HG03571 (cell line): Measurements from ENCODE around the gene SLCO2B1.

ENCODE experiments used
- ATAC-seq: cut with Tn5 transposase; IDR thresholded peaks from one replicate; pipeline ENCODE4 v1.9.1; 2021; ENCODE audit not compliant: unreplicated experiment

SLCO2B1 gene

DNA sequence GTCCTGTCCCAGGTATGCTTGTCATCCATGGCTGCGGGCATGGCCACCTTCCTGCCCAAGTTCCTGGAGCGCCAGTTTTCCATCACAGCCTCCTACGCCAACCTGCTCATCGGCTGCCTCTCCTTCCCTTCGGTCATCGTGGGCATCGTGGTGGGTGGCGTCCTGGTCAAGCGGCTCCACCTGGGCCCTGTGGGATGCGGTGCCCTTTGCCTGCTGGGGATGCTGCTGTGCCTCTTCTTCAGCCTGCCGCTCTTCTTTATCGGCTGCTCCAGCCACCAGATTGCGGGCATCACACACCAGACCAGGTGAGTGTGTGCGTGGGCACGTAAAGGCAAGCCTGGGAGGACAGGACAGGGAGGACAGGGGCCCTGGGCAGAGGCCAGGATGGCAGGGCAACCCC is 42.4 kb downstream of the SLCO2B1 start:
- no peak for ATAC-seq

DNA sequence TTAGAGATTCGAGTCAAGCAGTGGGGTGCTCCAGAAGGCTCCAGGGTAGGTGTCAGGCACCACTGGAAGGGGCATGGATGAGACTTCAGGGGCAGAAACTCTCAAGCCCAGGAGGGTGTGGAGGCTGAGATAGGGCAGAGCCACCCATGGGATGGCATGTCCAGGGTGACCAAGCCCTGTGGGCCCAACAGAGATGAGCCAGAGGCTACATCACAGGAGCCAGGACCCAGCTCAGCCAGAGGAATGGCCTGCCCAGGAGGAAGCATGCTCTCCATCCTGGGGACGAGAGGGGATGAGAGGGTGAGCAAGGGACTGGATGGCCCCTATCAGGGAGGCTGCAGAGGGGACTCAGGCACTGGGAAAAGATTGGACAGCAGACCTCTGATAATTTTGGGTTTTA is 42.8 kb downstream of the SLCO2B1 start:
- ATAC-seq: no peak

DNA sequence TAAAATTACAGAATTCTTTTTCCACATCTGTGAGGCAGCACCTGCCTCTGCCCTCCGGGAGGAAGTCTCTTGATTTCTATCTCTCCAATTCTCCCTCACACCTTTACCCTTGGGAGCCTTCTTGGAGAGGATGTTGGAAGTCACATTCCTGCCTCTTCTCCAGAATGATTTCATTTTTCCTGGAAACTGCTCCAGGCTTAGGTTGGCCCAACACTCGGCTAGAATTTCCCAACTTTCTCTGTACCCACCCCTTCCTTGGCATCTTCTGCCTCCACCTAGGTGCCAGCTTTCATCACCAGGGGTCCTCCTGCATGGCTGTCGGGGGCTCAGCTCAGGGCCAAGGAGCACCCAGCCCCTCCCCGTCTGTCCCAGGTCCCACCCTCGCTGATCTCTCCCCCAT is 43.2 kb downstream of the SLCO2B1 start:
- ATAC-seq: no peak

DNA sequence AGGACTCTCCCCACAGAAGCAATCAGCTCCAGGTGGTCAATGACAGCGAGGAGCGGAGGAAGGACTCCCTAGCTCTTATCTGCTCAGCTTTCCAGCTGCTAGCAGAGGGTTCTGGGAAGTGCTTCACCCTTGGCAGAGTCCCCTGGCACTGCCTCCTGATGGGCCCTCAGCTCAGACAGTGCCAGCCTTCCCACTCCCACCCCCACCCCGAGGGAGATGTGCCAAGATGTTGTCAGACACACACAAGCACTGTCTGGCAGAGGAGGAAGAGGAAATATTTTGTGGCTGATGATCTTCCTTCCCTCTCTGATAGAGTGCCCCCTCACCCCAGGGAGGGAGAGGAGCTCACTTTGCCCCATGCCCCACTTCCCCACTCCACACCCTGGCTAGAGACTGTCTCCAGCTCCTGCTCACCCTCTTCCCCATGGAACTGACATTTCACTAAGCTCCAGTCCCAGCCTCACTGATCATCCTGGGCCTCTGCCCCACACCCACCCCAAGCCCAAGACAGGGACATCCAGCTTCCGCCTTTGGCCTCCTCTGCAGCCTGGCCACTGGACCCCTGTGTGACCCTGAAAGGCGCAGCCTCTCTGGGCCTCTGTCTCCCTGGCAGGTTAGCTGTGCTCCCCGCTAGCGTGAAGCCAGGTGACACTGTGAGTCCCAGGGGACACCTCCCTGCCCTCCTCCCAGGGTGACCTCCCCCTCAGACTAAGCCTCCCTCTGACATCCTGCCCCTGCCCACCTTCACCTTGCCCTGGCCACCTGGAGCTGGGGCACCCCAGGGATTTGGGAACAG is 44.5 kb downstream of the SLCO2B1 start:
- ATAC-seq: no peak

DNA sequence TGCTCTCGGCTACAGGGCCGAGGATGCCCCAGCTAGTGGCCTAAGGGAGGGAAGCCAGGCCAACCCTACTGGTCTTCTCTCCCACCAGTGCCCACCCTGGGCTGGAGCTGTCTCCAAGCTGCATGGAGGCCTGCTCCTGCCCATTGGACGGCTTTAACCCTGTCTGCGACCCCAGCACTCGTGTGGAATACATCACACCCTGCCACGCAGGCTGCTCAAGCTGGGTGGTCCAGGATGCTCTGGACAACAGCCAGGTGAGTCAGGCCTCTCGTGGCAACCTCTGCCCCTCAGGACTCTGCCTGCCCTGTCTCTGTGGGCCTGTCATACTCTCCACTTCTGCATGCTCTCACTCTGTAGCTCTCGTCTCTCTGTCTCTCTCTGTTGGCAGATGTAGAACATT is 45.5 kb downstream of the SLCO2B1 start:
- no peak for ATAC-seq

DNA sequence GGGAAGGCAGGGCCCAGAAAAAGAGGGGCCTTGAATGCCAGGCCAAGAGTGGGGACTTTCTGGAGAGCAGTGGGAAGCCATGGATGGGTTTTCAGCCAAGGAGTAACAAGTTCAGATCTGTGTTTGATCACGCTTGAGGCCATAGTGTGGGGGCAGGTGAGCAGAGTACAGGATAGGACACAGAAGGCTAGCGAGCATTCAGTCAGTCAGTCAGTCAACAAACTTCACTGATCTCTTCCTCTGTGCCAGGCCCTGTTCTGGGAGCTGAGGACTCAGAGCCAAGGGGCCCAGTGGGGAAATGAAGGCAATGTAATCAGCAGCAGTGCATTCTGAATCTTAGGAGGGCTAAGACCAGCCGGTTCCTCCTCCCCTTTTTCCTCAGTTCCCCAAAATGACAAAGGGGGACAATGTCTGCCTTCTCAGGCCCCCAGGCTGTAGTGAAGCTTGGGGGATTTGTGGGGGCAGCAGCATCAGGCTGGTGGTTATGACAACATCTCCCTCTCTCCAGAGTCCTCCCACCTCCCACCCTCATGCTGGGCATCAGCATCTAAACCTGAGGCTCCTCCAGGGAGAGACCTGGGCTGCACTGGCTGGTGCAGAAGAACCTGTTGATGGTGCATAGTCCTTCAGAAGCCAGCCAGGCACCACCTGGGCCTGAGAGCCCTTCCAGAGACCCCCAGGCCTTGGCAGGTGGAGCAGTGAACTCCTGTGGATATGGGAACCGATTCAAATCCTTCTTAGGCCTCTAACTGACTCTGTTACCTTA is 46.8 kb downstream of the SLCO2B1 start:
- no peak for ATAC-seq

DNA sequence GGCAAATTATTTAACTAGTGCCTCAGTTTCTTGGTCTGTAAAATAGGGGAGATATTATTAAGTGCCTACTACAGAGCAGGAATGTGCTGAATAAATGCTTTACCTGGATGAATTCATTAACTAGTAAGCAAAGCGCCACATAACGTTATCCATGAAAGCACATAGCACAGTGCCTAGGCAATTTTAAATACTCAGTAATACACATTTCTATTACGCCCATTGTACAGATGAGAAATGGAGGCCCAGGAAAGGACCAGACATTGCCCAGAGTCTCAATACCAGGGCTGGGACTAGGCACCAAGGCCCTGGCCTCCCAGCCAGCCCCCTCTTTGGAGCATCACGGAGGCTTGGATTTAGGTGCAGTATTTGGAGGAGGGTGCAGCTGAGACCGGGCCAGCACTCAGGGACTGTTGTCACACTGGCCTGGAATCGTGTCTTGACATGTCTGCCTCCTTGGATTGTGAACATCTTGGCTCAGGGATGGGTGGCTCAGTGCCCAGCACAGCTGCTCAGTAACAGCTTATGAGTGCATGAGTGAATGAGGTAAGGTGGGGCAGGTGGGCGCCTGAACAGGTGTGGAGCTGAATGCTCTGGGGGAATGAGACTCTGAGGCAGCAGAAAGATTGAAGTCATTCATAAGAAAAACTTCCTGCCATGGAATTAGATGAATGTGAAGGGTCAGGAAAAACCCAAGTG is 47.5 kb downstream of the SLCO2B1 start:
- no peak for ATAC-seq

DNA sequence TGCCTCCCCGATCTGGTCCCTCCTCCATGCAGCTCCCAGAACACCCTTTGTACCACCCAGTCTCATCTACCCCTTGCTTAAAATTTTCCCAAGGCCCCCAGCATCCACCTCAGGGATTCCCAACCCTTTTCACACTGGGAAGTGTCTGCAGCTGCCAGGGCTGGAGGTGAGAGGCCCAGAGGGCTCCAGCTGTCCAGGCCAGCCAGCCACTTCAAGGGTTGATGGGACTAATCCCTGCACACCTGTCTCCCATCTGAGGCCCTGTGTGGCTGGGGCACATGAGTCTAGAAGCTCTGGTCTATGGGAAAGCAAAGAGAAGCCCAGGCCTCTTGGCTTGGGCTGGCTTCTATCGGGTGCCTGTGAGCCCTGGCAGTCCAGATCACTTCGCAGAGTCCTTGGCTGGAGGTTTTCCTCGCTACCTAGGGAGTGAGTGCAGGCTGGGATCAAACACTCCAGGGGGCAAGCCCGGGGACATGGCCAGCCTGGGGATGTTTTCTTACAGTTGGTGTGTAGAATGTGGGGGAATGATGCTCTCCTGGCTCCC is 48.6 kb downstream of the SLCO2B1 start:
- ATAC-seq: no peak

DNA sequence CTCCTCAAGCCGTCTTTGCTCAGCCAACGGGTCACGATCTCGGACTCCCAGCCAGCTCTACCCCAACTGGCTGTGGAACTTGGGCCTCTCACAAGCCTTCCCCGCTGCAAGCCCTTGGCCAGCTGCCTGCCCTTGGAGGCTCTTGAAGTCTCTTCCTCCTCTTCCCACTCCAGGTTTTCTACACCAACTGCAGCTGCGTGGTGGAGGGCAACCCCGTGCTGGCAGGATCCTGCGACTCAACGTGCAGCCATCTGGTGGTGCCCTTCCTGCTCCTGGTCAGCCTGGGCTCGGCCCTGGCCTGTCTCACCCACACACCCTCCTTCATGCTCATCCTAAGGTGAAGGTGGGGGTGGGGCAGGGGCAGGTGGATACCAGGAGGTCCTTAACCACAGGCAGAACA is 49.1 kb downstream of the SLCO2B1 start:
- no peak for ATAC-seq

DNA sequence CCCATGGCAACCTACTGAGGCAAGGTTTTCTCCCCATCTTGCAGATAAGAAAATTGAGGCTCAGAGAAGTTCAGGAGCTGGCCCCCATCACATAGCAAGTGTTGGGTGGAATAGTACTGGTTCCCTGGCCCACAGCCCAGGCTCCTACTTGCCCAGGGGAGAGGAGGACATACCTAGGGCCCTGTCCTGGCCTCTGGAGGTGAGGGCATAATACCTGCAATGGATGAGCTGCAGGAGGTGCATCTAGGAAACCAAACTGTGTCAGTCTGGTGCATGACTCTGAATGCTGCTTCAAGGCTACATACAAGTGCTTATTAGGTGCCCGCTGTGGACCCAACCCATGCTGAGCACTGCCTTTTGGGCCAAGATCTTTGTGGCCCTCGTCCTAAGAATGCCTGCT is 49.6 kb downstream of the SLCO2B1 start:
- ATAC-seq: no peak

DNA sequence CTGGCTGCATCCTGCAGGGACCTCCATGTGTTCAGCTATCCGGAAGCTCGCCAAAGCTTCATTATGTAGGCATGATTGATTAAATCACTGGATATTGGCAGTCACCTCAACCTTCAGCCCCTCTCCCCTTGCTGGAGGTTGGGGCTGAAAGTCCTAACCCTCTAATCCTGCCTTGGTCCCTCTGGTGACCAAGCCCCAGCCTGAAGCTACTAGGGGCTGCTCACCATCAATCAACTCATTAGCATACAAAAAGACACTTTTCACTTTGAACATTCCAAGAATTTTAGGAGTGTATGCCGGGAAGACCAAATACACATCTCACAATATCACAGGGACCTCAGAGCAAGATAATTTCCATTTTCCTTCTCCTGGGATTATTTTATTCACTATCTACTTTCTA is 50.9 kb downstream of the SLCO2B1 start:
- no peak for ATAC-seq

DNA sequence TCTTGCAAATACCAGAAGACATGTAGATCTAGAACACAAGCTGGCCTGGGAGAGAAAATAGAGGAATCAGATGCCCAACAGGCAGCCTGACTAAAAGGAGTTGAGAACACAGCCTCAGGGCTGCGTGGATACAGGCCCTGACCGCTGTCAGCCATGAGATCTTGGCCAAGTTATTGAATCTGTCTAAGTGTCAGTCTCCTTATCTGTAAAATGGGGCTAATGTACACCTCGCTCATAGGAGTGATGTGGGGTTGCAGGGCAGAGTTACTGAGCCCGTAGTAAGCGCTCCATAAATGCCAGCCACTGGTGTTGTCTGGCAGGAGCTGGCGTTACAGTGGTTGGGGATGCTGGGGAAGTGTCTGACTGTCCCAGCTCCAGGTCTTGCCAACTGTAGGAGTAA is 51.3 kb downstream of the SLCO2B1 start:
- no peak for ATAC-seq

DNA sequence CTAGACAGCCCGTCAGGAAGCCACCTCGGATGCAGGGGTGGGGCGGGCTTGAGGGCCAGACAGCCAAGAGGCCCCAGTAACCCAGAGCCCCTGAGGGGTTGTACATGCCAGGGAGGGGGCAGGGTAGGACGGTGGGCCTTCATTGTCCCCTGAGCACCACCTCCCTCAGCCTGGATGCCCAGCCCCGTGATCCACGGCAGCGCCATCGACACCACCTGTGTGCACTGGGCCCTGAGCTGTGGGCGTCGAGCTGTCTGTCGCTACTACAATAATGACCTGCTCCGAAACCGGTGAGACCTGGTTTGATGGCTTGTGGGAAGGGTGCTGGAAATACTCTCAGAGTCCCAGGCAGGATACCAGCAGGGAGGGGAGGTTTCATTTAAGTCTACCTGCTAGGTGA is 52.2 kb downstream of the SLCO2B1 start:
- no peak for ATAC-seq

DNA sequence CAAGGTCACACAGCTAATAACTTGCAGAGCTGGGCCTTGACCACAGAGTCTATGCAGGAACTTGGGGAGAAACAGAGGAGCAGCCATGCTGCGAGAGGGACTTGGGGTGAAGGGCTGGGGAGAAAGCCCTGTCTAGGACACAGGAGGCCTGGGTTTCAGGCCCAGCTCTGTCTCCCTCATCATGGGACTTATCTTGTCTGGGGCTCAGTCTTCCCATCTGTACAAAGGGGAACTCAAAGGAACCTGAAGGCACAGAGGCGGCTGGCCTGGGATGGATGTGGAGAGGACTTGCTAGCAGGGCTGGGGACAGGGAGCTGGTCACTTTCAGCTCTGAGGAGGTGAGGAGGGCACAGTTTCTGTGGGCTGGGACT is 52.7 kb downstream of the SLCO2B1 start:
- no peak for ATAC-seq

DNA sequence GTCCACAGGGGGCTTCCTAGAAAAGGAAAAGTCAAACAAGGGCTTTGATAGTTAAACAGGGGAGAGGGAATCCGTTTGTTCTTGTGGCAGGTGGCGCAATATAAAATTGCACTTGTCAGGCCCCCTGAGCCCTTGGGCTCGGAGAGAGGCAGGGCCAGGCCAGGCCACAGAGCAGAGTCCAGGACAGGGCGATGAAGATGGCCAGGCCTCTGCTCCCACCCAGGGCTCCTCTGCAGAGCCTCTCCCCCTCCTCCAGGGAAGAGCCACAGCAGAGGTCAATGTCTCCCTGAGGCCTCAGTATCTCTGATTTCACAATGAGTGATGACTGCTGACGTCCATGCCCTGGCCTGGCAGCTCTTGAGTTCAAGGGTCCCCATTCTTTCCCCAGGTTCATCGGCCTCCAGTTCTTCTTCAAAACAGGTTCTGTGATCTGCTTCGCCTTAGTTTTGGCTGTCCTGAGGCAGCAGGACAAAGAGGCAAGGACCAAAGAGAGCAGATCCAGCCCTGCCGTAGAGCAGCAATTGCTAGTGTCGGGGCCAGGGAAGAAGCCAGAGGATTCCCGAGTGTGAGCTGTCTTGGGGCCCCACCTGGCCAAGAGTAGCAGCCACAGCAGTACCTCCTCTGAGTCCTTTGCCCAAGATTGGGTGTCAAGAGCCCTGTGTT is 53.2 kb downstream of the SLCO2B1 start:
- no peak for ATAC-seq

DNA sequence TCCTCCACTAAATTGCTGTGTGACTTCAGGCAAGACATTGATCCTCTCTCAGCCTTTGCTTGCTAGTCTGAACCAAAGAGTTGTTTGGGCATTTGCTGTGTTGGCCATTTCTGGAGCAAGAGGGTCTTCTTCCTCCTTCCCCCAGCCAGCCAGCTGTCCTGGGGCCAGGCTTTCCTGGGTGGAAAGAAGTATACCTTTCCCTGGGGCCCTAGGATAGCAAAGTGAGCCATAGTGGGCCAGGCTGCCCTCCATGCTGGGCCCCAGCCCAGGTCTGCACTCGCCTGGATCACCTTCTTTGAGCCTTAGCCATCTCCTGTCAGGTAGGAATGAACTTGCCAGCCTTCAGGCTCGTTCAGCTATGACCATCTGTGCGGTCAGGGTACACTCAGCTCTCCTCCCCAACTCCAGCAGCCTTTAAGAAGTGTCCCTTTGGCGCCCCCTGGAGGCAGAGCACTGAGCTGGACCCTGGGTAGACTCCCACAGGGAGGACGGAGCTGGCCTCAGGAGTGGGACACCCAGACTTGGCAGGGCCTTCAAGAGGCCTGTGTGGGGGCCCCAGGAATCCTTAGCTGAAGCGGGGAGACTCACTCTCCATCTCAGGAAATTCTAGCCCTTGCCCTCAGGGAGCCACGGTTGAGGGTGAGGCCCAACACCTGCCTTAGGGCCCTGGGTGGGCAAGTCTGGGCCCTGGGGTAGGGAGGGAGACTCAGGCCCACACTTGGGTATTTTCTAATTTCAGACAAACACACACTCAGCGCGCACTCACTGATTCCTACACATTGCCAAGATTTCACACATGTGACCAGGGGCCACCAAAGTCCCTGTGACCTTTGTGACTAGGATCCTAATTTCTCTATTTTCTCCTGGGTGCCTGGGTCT is 54.0 kb downstream of the SLCO2B1 start:
- ATAC-seq: no peak

DNA sequence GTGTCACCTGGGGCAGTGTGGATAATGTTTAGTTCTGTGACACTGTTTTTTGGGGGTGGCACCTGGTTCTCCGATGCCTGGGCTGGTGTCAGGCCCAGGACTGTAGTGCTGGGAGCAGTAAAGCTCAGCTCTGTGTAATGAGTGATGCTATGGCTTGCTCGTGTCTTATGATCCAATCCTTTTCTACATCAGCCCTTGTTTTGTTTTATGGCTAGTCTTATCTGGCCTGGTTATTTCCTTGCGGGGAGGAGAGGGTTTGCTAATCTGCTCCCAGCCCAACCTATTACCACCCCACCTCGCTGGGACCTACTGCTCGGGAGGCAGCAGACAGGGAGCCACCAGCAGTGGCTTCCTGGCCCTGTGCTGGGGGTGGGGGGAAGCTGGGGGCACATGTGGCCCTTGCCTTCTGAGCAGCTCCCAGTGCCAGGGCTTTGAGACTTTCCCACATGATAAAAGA is 54.7 kb downstream of the SLCO2B1 start:
- no peak for ATAC-seq

DNA sequence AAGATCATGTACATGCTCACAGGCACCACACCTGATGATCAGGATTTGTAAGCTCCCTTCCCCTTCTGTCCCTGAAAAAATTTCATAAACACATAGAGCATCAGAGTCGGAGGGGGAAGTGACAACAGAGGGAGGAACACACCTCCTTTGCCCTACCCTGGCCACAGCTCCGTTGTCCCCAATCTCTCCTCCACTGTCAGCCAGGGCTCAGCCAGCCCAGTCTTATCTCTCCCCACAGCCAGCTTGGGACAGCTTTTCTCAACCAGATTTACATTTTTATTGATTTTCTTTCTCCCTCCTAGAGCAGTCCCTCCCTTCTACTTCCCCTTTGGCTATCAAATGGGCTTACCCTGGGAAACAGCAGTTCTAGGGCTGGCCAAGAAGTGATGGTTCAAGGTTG is 57.5 kb downstream of the SLCO2B1 start:
- no peak for ATAC-seq

DNA sequence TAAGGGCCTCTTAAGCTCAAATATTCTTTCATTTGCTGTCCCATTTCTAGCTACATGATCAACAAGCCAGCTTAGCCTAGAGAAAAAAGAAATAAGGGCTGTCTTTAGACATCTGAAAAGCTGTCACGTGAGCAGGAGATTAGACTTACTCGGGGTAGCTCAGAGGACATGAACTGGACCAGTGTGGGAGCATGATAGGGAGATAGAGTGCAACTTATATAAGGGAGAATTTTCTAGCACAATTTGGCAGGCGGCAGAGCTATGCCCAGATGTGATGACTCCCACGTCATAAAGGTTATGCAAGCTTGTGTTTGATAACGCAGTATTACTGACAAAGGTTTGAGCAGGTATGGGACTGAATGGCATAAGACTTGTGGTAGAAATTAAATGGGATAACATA is 61.5 kb downstream of the SLCO2B1 start:
- ATAC-seq: no peak

DNA sequence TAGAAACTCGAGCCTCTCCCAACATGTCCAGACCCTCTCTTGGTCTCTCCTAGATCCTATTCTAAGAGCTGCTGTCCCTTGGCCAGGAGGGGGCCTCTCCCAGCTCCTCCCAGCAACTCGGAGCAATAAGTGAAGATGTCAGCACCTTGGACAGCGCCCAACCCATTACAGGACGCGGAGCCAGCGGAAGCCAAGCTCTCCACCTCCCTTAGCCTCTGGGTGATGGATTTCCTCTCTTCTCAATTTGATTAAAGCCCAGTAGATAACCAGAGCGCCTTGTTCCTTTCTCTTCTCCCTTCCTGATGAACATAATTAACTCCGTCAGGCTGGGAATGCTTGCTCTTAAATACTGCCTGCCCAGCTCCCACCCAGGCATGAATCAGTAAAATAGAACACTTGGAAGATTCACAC is 63.5 kb downstream of the SLCO2B1 start:
- no peak for ATAC-seq
